Parathyroid adenoma (tissue), 2 donors: Measurements from ENCODE around the gene SCN5A.

Experiments used
- H2AFZ ChIP-seq: fragments of 300-600 bp; sonication (generic); one replicate; pipeline ENCODE4 v1.7.0; 2017; ENCODE audit warnings: antibody characterized with exemption, mild to moderate bottlenecking
- H3K27ac ChIP-seq: fragments of 300-600 bp; sonication (generic); one replicate; pipeline ENCODE4 v1.7.0; 2017
- H3K27me3 ChIP-seq: fragments of 300-600 bp; sonication (generic); one replicate; pipeline ENCODE4 v1.7.0; 2017; ENCODE audit warnings: low read length; ENCODE audit not compliant: control insufficient read depth, insufficient read depth
- H3K36me3 ChIP-seq: fragments of 300-600 bp; sonication (generic); one replicate; pipeline ENCODE4 v1.7.0; 2017; ENCODE audit warnings: low read length; ENCODE audit not compliant: control insufficient read depth, insufficient read depth
- H3K4me1 ChIP-seq: fragments of 300-600 bp; sonication (generic); one replicate; pipeline ENCODE4 v1.7.0; 2017; ENCODE audit warnings: control low read depth
- H3K4me2 ChIP-seq: fragments of 300-600 bp; sonication (generic); one replicate; pipeline ENCODE4 v1.7.0; 2017; ENCODE audit warnings: low read length
- H3K4me3 ChIP-seq: fragments of 300-600 bp; sonication (generic); one replicate; pipeline ENCODE4 v1.7.0; 2017; ENCODE audit warnings: low read depth, low read length
- H3K79me2 ChIP-seq: fragments of 300-600 bp; sonication (generic); one replicate; pipeline ENCODE4 v1.7.0; 2017; ENCODE audit warnings: control low read depth
- H3K9ac ChIP-seq: fragments of 300-600 bp; sonication (generic); one replicate; pipeline ENCODE4 v1.7.0; 2017; ENCODE audit warnings: mild to moderate bottlenecking
- H3K9me3 ChIP-seq: fragments of 300-600 bp; sonication (generic); one replicate; pipeline ENCODE4 v1.7.0; 2017; ENCODE audit warnings: low read length; ENCODE audit not compliant: control insufficient read depth
- TF ChIP-seq, protein P1 (sequence below): fragments of 300-600 bp; sonication (generic); IDR thresholded peaks from one replicate; pipeline ENCODE4 v1.7.0; 2017; ENCODE audit warnings: antibody characterized with exemption, mild to moderate bottlenecking
- donor health status: primary hyperparathyroidism.

SCN5A gene

DNA sequence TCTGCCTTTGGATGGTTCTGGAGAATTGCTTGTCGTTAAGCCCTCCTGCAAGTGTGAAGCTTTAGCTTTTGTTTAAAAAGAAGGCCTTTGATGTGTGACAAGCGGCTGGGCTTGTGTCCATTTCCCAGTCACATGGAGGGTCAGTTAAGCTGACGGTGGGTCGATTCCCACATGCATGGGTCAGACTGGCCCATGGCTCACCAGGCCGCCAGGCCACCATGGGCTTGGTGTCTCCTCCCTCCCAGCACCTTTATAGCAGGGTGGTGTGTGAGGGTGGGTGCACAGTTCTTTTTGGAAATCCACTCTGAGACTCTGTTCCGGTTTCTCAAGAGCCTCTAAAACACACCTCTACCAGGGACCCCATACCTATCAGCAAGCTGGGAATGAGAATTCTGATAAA, 67.2 kb downstream of the SCN5A start:
- Histone ChIP-seq H2AFZ (no peak overlapping the region), H3K4me2 (no peak overlapping the region), H3K9ac (no peak overlapping the region), H3K36me3 (no peaks in the 10 kb centered on the region), H3K4me3 (no peak overlapping the region), H3K79me2 (no peaks in the 10 kb centered on the region), H3K27me3 (no peaks in the 10 kb centered on the region), H3K9me3 (no peaks in the 10 kb centered on the region), H3K27ac (no peak overlapping the region), H3K4me1 (no peaks in the 10 kb centered on the region)
- TF ChIP-seq, protein P1, sequence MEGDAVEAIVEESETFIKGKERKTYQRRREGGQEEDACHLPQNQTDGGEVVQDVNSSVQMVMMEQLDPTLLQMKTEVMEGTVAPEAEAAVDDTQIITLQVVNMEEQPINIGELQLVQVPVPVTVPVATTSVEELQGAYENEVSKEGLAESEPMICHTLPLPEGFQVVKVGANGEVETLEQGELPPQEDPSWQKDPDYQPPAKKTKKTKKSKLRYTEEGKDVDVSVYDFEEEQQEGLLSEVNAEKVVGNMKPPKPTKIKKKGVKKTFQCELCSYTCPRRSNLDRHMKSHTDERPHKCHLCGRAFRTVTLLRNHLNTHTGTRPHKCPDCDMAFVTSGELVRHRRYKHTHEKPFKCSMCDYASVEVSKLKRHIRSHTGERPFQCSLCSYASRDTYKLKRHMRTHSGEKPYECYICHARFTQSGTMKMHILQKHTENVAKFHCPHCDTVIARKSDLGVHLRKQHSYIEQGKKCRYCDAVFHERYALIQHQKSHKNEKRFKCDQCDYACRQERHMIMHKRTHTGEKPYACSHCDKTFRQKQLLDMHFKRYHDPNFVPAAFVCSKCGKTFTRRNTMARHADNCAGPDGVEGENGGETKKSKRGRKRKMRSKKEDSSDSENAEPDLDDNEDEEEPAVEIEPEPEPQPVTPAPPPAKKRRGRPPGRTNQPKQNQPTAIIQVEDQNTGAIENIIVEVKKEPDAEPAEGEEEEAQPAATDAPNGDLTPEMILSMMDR: no peak

DNA sequence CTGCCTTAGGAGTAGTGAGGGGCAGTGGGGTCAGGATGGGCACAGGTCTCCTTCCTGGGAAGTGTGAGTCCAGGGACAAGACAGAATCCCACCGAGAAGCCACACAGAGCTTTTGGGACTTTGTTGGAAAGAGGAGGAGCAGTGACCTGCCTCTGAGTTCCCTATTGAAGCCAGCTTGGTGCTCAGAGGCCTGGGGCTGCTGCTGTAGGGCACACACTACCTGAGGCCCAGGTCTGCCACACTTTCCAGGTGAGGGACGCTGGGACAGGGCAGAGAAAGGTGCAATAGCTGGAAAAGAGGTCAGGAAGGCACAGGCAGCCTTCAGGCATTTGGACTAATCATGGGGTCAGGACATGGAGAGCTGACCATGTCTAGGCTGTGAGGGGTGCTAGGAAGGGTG, 67.7 kb downstream of the SCN5A start:
- Histone ChIP-seq H2AFZ (no peak overlapping the region), H3K4me2 (no peak overlapping the region), H3K4me1 (no peaks in the 10 kb centered on the region), H3K9ac (no peak overlapping the region), H3K4me3 (no peak overlapping the region), H3K79me2 (no peaks in the 10 kb centered on the region), H3K27me3 (no peaks in the 10 kb centered on the region), H3K9me3 (no peaks in the 10 kb centered on the region), H3K36me3 (no peaks in the 10 kb centered on the region), H3K27ac (no peak overlapping the region)
- TF ChIP-seq, protein P1: no peak

DNA sequence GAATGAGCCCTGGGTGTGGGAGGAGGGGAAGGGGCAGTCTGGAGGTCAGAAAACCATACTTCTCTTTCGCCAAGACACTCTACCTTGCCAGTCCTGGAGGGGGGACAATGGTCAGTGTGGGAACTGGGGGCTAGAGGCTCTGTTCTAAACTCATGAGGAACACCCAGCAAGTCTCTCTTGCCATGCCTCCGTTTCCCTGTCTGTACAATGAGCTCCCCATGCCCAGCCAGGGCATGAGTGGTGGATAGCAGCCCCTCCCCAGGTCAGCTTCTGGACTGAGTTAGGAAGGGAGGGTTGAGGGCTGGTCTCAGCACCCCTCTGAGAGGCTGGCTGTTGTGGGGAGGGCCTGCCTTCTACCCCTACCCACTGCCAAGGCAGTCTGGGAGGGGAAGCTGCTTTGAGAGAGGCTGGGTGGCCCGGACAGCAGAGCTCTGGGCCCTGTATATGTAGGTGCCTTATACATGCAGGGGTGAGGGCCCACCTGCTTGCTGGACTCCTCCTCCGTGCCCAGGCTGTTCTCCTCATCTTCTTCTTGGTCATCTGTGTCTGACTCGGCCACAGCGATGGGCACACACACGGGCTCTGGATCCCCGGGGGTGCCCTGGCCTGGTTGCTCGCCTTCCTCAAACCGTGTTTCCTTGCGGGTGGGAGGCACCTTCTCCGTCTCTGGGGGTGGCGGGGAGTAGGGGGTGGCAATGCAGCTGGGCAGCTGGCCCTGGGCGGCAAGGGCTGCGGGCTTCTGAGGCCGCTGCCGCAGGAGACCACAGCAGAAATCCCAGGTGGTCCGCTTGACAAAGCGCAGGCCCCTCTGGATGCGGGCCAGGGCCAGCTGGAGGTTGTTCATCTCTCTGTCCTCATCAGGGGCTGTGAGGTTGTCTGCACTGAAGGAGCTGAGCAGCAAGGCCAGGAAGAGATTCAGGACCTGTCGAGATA, 68.8 kb downstream of the SCN5A start:
- TF ChIP-seq, protein P1: no peak
- Histone ChIP-seq H3K4me3 (no peak overlapping the region), H3K9me3 (no peaks in the 10 kb centered on the region), H3K4me2 (no peak overlapping the region), H3K4me1 (no peaks in the 10 kb centered on the region), H3K27ac (no peak overlapping the region), H3K36me3 (no peaks in the 10 kb centered on the region), H2AFZ (no peak overlapping the region), H3K79me2 (no peaks in the 10 kb centered on the region), H3K9ac (no peak overlapping the region), H3K27me3 (no peaks in the 10 kb centered on the region)

DNA sequence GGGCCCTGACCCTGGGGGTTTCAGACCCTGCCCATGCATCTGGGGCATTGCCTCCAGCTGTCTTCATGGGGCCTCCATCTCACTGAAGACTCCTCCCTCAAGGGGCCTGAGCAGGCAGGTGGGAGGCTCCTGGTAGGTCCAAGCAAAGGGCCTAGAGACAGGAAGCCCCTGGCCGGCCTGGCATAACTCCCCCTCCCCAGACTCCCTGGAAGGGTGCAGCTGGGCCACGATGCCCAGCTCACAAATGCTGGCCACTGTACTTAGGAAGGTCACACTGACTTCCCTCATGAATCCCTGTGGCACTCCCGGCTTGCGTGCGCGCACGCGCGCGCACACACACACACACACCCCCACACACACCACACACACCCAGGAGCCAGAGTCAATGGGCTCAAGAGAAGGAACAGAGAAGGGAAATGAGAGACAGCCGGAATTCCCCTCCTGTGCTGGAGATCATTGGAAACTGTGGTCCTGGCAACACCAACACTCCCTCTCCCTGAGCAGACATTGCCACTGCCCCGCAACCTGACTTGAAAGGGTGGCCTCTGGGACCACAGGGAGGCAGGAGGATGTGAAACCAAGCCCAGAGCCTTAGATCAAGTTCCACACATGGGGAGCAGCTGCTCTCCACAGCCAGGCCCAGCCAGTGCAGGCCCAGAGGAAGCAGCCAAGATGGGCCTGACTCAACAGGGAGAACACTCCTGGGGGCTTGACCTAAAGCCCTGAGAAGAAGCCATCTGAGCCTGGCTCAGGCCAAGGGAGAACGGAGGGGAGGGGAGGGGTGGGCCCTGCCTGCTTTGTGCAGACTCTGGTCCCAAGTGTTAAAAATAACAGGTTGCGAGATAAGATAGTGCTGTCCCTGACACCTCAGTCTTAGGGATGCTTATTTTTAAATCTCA, 69.7 kb downstream of the SCN5A start:
- Histone ChIP-seq H3K27me3 (no peaks in the 10 kb centered on the region), H3K27ac (no peak overlapping the region), H3K79me2 (no peaks in the 10 kb centered on the region), H2AFZ (no peak overlapping the region), H3K4me1 (no peaks in the 10 kb centered on the region), H3K4me3 (no peak overlapping the region), H3K9ac (no peak overlapping the region), H3K4me2 (no peak overlapping the region), H3K36me3 (no peaks in the 10 kb centered on the region), H3K9me3 (no peaks in the 10 kb centered on the region)
- TF ChIP-seq, protein P1: no peak
